Upper lobe of right lung (tissue), 1 donor: ENCODE results near the gene KPNA6. TPM values are rescaled to one million over a fixed set of nuclear protein-coding genes. Genes with fewer than 3 reads are reported as not detected.
"Not testable (repeated sequence)": the region's sequence is repeated elsewhere in the genome, so short reads cannot be mapped to it uniquely, and the experiment has no call there.

Source experiments
- ATAC-seq: fragments of 200-7000 bp; cut with Tn5 transposase; one replicate; pipeline ENCODE4 v1.9.1; 2020; ENCODE audit warnings: mild to moderate bottlenecking, moderate library complexity
- DNase-seq: peaks from one replicate; pipeline ENCODE4 v3.0.0-alpha.2; 2020
- H3K27ac ChIP-seq: fragments of 200-600 bp; one replicate; pipeline ENCODE4 v1.8.0; 2022
- H3K27me3 ChIP-seq: fragments of 200-600 bp; one replicate; pipeline ENCODE4 v1.8.0; 2022; ENCODE audit warnings: mild to moderate bottlenecking
- H3K36me3 ChIP-seq: fragments of 200-600 bp; one replicate; pipeline ENCODE4 v1.8.0; 2022
- H3K4me1 ChIP-seq: fragments of 200-600 bp; one replicate; pipeline ENCODE4 v1.8.0; 2022
- H3K4me3 ChIP-seq: fragments of 200-600 bp; one replicate; pipeline ENCODE4 v1.8.0; 2022; ENCODE audit warnings: mild to moderate bottlenecking
- H3K9me3 ChIP-seq: fragments of 200-600 bp; one replicate; pipeline ENCODE4 v1.8.0; 2022
- CTCF ChIP-seq: fragments of 200-600 bp; IDR thresholded peaks from one replicate; pipeline ENCODE4 v1.8.0; 2022; ENCODE audit warnings: antibody characterized with exemption
- intact Hi-C: fragments of 100-400 bp; cut with DNase I; formaldehyde crosslinking; loops from one replicate; pipeline ENCODE4 v1.11.0; 2022
- total RNA-seq: library from RNA; stranded (reverse); fragmentation: NEBNext Ultra II Directional; extraction: Animal tissue kit (Norgen Biotek cat#: 25700); gene quantifications from one replicate; pipeline ENCODE4 v1.2.1, GENCODE V29; 2021
- donor health status: DM: no; HTN: yes; CAD: no; lungs with severe emphysema.

The KPNA6 gene
- total RNA-seq, 1 donor from 2014 or later: 69.2 TPM

- ATAC-seq (no peak), DNase-seq (no peak)
- H3K4me3 ChIP-seq: no peak overlapping the region
- no peak for TF ChIP-seq CTCF
- H3K4me1 ChIP-seq: peaks cover 6% of the 10 kb centered on the region
- no peaks in the 10 kb centered on the region for H3K9me3 ChIP-seq
- no peak overlapping the region for H3K27ac ChIP-seq
- H3K27me3 ChIP-seq: no peaks in the 10 kb centered on the region
- peaks cover 20% of the 10 kb centered on the region for H3K36me3 ChIP-seq
- intact Hi-C loops: no loop called here
Measured at GRCh38 chr1:32151319-32151787, 43.5 kb downstream of the KPNA6 start.

- H3K27ac ChIP-seq: no peak overlapping the region
- ATAC-seq (no peak), DNase-seq (no peak)
- no peaks in the 10 kb centered on the region for H3K9me3 ChIP-seq
- H3K36me3 ChIP-seq: peaks cover 96% of the 10 kb centered on the region
- intact Hi-C loops: no loop called here
- H3K4me1 ChIP-seq: no peaks in the 10 kb centered on the region
- TF ChIP-seq CTCF: no peak
- no peak overlapping the region for H3K4me3 ChIP-seq
- H3K27me3 ChIP-seq: no peaks in the 10 kb centered on the region
Measured at GRCh38 chr1:32159189-32159588, 51.3 kb downstream of the KPNA6 start.

GRCh38 chr1:32163405-32163804 is 55.5 kb downstream of the KPNA6 start:
- Histone ChIP-seq H3K27ac (no peak overlapping the region), H3K27me3 (no peaks in the 10 kb centered on the region), H3K4me3 (no peak overlapping the region), H3K36me3 (peaks cover 95% of the 10 kb centered on the region), H3K9me3 (no peaks in the 10 kb centered on the region), H3K4me1 (no peaks in the 10 kb centered on the region)
- no peak for TF ChIP-seq CTCF
- DNase-seq (no peak), ATAC-seq (no peak)
- intact Hi-C loops: no loop called here

DNA sequence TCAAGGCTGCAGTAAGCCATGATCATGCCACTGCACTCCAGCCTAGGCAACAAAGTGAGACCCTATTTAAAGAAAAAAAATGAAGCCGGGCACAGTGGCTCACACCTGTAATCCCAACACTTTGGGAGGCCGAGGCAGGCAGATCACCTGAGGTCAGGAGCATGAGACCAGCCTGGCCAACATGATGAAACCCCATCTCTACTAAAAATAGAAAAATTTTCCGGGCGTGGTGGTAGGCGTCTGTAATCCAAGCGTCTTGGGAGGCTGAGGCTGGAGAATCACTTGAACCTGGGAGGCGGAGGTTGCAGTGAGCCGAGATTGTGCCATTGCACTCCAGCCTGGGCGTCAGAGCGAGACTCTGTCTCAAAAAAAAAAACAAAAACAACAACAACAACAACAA is 57.8 kb downstream of the KPNA6 start:
- ATAC-seq, H3K27me3 ChIP-seq, H3K4me3 ChIP-seq, intact Hi-C loops, DNase-seq, H3K27ac ChIP-seq, H3K9me3 ChIP-seq, H3K4me1 ChIP-seq: not testable (repeated sequence)
- peaks cover 94% of the 10 kb centered on the region for H3K36me3 ChIP-seq

DNA sequence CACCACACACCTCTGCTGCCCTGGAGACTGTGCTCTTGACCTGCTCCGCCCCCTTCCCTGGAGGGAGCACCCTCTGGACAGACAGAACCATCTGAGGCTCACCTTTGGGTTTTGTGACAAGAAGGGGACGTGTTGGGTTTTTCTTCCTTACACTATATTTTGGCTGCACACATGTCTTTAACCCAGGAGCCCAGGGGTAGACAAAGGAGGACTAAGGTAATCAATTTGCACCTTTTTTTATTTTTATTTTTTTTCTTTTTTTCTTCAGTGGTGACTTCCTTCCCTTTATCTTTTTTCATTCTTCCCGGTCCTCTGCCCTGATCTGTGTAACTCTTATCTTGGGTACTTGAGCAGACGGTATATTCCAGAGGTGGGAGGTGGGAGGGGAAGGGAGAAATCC is 63.1 kb downstream of the KPNA6 start:
- no peaks in the 10 kb centered on the region for H3K9me3 ChIP-seq
- intact Hi-C loops: no loop called here
- ATAC-seq: peak; percentile 28
- no peaks in the 10 kb centered on the region for H3K27me3 ChIP-seq
- no peak for DNase-seq
- no peak for TF ChIP-seq CTCF
- H3K36me3 ChIP-seq: peaks cover 75% of the 10 kb centered on the region
- H3K4me3 ChIP-seq: no peak overlapping the region
- H3K27ac ChIP-seq: no peak overlapping the region
- H3K4me1 ChIP-seq: no peaks in the 10 kb centered on the region

- no peak overlapping the region for H3K4me3 ChIP-seq
- no peaks in the 10 kb centered on the region for H3K27me3 ChIP-seq
- peaks cover 58% of the 10 kb centered on the region for H3K36me3 ChIP-seq
- H3K27ac ChIP-seq: no peak overlapping the region
- ATAC-seq: no peak
- TF ChIP-seq CTCF: no peak
- DNase-seq: no peak
- no peaks in the 10 kb centered on the region for H3K9me3 ChIP-seq
- H3K4me1 ChIP-seq: no peaks in the 10 kb centered on the region
- intact Hi-C loops: no loop called here
Measured at GRCh38 chr1:32172621-32173245, 64.9 kb downstream of the KPNA6 start.
